GM23338 (cell line): ENCODE measurements around the gene B3GAT3. TPM values are rescaled to one million over a fixed set of nuclear protein-coding genes. Genes with fewer than 3 reads are reported as not detected.
A peak's percentile ranks its signal among the peaks of the same experiment; 100 is the strongest.

Source experiments
- ATAC-seq: fragments of 200-7000 bp; cut with Tn5 transposase; 3 replicates; pipeline ENCODE4 v1.9.1; 2020
- DNase-seq: peaks from one replicate; pipeline ENCODE4 v3.0.0-alpha.2; 2015; ENCODE audit warnings: low spot score
- H2AFZ ChIP-seq: fragments of 200-600 bp; sonication (generic); 2 replicates; pipeline ENCODE4 v1.8.0; 2016; ENCODE audit warnings: antibody characterized with exemption, mild to moderate bottlenecking, moderate library complexity
- H3F3A ChIP-seq: fragments of 200-600 bp; sonication (generic); replicated peaks from 2 replicates; pipeline ENCODE4 v1.8.0; 2017; ENCODE audit warnings: antibody characterized with exemption, mixed run types, low read depth
- H3K27ac ChIP-seq: fragments of 200-600 bp; sonication (generic); 2 replicates; pipeline ENCODE4 v1.6.1; 2016; ENCODE audit warnings: low read depth
- H3K27me3 ChIP-seq: fragments of 200-600 bp; sonication (generic); 2 replicates; pipeline ENCODE4 v1.8.0; 2016; ENCODE audit warnings: mild to moderate bottlenecking, mixed run types, moderate library complexity; ENCODE audit not compliant: insufficient read depth
- H3K36me3 ChIP-seq: fragments of 200-600 bp; sonication (generic); 2 replicates; pipeline ENCODE4 v1.8.0; 2016; ENCODE audit warnings: mild to moderate bottlenecking; ENCODE audit not compliant: insufficient read depth
- H3K4me1 ChIP-seq: fragments of 200-600 bp; sonication (generic); 2 replicates; pipeline ENCODE4 v1.8.0; 2016; ENCODE audit warnings: mild to moderate bottlenecking, moderate library complexity; ENCODE audit not compliant: insufficient read depth
- H3K4me2 ChIP-seq: fragments of 200-600 bp; sonication (generic); 2 replicates; pipeline ENCODE4 v1.7.1; 2017; ENCODE audit warnings: mixed run types
- H3K4me3 ChIP-seq: fragments of 200-600 bp; sonication (generic); 2 replicates; pipeline ENCODE4 v1.6.1; 2016; ENCODE audit warnings: mixed run types
- H3K79me2 ChIP-seq: fragments of 200-600 bp; sonication (generic); replicated peaks from 2 replicates; pipeline ENCODE4 v1.8.0; 2017; ENCODE audit warnings: mild to moderate bottlenecking; ENCODE audit not compliant: insufficient read depth
- H3K9me2 ChIP-seq: fragments of 200-600 bp; sonication (generic); 2 replicates; pipeline ENCODE4 v1.8.0; 2017; ENCODE audit not compliant: insufficient read depth
- H4K20me1 ChIP-seq: fragments of 200-600 bp; sonication (generic); replicated peaks from 2 replicates; pipeline ENCODE4 v1.8.0; 2017; ENCODE audit warnings: mild to moderate bottlenecking; ENCODE audit not compliant: insufficient read depth
- H3K27ac Mint-ChIP-seq: 2 replicates; pipeline ENCODE4 v1.8.0; 2020; ENCODE audit warnings: inconsistent platforms, mild to moderate bottlenecking, moderate library complexity, mixed read lengths
- H3K27me3 Mint-ChIP-seq: 3 replicates; pipeline ENCODE4 v1.8.0; 2022; ENCODE audit warnings: low read depth, mild to moderate bottlenecking, moderate library complexity, mixed read lengths, inconsistent platforms; ENCODE audit not compliant: insufficient read depth, poor library complexity
- H3K36me3 Mint-ChIP-seq: 3 replicates; pipeline ENCODE4 v1.8.0; 2021; ENCODE audit warnings: low read depth, mild to moderate bottlenecking, inconsistent platforms, moderate library complexity, mixed read lengths
- H3K4me1 Mint-ChIP-seq: 3 replicates; pipeline ENCODE4 v1.8.0; 2020; ENCODE audit warnings: mild to moderate bottlenecking, inconsistent platforms, mixed read lengths
- H3K4me3 Mint-ChIP-seq: 3 replicates; pipeline ENCODE4 v1.8.0; 2021; ENCODE audit warnings: moderate library complexity, mild to moderate bottlenecking, inconsistent platforms, mixed read lengths
- H3K9me3 Mint-ChIP-seq: 3 replicates; pipeline ENCODE4 v1.8.0; 2020; ENCODE audit warnings: moderate library complexity, mild to moderate bottlenecking, inconsistent platforms, mixed read lengths
- CREB1 ChIP-seq: fragments of 250-450 bp; sonication (Bioruptor Pico); IDR thresholded peaks from 2 replicates; pipeline ENCODE4 v1.5.0; 2020; ENCODE audit warnings: low read depth, mild to moderate bottlenecking, moderate library complexity
- EZH2 ChIP-seq: fragments of 200-600 bp; sonication (generic); IDR thresholded peaks from one replicate; pipeline ENCODE4 v1.8.0; 2017; ENCODE audit warnings: antibody characterized with exemption, mild to moderate bottlenecking, low read depth; ENCODE audit not compliant: unreplicated experiment
- EZH2phosphoT487 ChIP-seq: fragments of 200-600 bp; sonication (generic); IDR thresholded peaks from one replicate; pipeline ENCODE4 v1.8.1; 2018; ENCODE audit warnings: antibody characterized with exemption; ENCODE audit not compliant: unreplicated experiment
- JUNB ChIP-seq: IDR thresholded peaks from one replicate; pipeline ENCODE4 v1.6.1; 2016; ENCODE audit warnings: antibody characterized with exemption; ENCODE audit not compliant: unreplicated experiment
- NANOG ChIP-seq: IDR thresholded peaks from 2 replicates; pipeline ENCODE4 v1.6.1; 2016; ENCODE audit warnings: antibody characterized with exemption, borderline replicate concordance
- POLR2AphosphoS5 ChIP-seq: IDR thresholded peaks from 2 replicates; pipeline ENCODE4 v1.6.1; 2016; ENCODE audit warnings: antibody characterized with exemption, low read depth
- STAT1 ChIP-seq: IDR thresholded peaks from one replicate; pipeline ENCODE4 v1.6.1; 2016; ENCODE audit warnings: antibody characterized with exemption; ENCODE audit not compliant: unreplicated experiment
- ZNF114 ChIP-seq: fragments of 250-450 bp; sonication (Bioruptor Pico); IDR thresholded peaks from 2 replicates; pipeline ENCODE4 v1.5.0; 2020; ENCODE audit warnings: mild to moderate bottlenecking, moderate library complexity
- ZNF331 ChIP-seq: fragments of 250-450 bp; sonication (Bioruptor Pico); IDR thresholded peaks from 2 replicates; pipeline ENCODE4 v1.5.0; 2020; ENCODE audit warnings: low read depth, mild to moderate bottlenecking, moderate library complexity
- polyA plus RNA-seq: library from polyadenylated mRNA; unstranded; fragments of >200 nt; fragmentation: Nextera tagmentation; extraction: Ambion mirVana; gene quantifications from 2 replicates; pipeline ENCODE4 v1.2.1, GENCODE V29; 2016
- total RNA-seq: library from RNA; depleted of rRNA; stranded (reverse); fragments of >200 nt; shearing (Covaris generic); gene quantifications from 2 replicates; pipeline ENCODE4 v1.2.3, GENCODE V29; 2014
- TF ChIP-seq, protein P1 (sequence below): IDR thresholded peaks from 2 replicates; pipeline ENCODE4 v1.6.1; 2016; ENCODE audit warnings: antibody characterized with exemption
- TF ChIP-seq, protein P2 (sequence below): fragments of 250-450 bp; sonication (Bioruptor Pico); IDR thresholded peaks from 2 replicates; pipeline ENCODE4 v1.5.0; 2020; ENCODE audit warnings: mild to moderate bottlenecking, moderate library complexity
- TF ChIP-seq, protein P3 (sequence below): IDR thresholded peaks from one replicate; pipeline ENCODE4 v1.6.1; 2018; ENCODE audit warnings: antibody characterized with exemption; ENCODE audit not compliant: unreplicated experiment
- TF ChIP-seq, protein P4 (sequence below), 2 experiments: fragments of 200-600 bp in 1 of 2; sonication (generic) in 1 of 2; conservative IDR thresholded peaks; 2 replicates each; pipeline versions ENCODE4 v1.5.1 to v1.6.1; 2016 to 2017; ENCODE audit warnings: antibody characterized with exemption in 2 of 2, low read depth in 2 of 2, mild to moderate bottlenecking in 2 of 2, moderate library complexity in 1 of 2

The B3GAT3 gene
- total and polyA plus RNA-seq, 2 experiments from 2014 or later = 16.4 to 18.4 TPM

DNA sequence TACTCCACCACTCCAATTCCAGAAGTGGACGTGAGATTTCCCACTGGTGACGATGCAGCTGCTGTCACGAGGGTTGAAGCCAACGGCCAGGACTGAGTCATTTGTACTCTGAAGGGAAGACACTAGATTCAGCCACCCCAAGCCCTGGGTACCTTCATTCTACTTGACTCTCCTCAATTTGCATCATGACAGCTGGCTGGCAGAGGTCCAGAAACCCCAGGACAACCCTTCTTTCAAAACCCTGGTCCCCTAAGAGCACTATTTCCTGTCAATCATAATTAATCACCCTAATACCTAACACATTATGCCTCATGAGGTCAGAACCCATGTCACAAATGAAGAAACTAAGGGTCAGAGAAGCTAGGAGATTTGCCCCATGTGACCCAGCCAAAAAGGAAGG is 14.1 kb downstream of the B3GAT3 start:
- Mint-ChIP-seq H3K9me3 (peaks cover 4% of the 10 kb centered on the region; the same call in 2 of the 3 replicates), H3K27ac (no peak overlapping the region), H3K4me3 (no peak overlapping the region), H3K36me3 (peaks cover 11% of the 10 kb centered on the region; the same call in 2 of the 3 replicates), H3K27me3 (peaks cover 38% of the 10 kb centered on the region), H3K4me1 (peaks cover 62% of the 10 kb centered on the region)
- Histone ChIP-seq H3K4me2 (no peak overlapping the region), H3K79me2 (no peaks in the 10 kb centered on the region), H3K4me3 (no peak overlapping the region), H3F3A (peaks cover 25% of the 10 kb centered on the region), H4K20me1 (0 out of 2 replicates have a peak, but pooled peaks cover 6% of the 10 kb centered on the region), H3K27ac (peak overlapping the region; percentile 7; the same call in 1 of the 2 replicates), H3K36me3 (no peaks in the 10 kb centered on the region), H3K27me3 (peaks cover 34% of the 10 kb centered on the region), H3K9me2 (no peaks in the 10 kb centered on the region), H2AFZ (no peak overlapping the region), H3K4me1 (peaks cover 16% of the 10 kb centered on the region; the same call in 1 of the 2 replicates)
- no peak for TF ChIP-seq EZH2
- no peak for TF ChIP-seq EZH2phosphoT487
- no peak for TF ChIP-seq STAT1
- TF ChIP-seq, protein P1, sequence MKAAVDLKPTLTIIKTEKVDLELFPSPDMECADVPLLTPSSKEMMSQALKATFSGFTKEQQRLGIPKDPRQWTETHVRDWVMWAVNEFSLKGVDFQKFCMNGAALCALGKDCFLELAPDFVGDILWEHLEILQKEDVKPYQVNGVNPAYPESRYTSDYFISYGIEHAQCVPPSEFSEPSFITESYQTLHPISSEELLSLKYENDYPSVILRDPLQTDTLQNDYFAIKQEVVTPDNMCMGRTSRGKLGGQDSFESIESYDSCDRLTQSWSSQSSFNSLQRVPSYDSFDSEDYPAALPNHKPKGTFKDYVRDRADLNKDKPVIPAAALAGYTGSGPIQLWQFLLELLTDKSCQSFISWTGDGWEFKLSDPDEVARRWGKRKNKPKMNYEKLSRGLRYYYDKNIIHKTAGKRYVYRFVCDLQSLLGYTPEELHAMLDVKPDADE = no peak
- TF ChIP-seq, protein P2, sequence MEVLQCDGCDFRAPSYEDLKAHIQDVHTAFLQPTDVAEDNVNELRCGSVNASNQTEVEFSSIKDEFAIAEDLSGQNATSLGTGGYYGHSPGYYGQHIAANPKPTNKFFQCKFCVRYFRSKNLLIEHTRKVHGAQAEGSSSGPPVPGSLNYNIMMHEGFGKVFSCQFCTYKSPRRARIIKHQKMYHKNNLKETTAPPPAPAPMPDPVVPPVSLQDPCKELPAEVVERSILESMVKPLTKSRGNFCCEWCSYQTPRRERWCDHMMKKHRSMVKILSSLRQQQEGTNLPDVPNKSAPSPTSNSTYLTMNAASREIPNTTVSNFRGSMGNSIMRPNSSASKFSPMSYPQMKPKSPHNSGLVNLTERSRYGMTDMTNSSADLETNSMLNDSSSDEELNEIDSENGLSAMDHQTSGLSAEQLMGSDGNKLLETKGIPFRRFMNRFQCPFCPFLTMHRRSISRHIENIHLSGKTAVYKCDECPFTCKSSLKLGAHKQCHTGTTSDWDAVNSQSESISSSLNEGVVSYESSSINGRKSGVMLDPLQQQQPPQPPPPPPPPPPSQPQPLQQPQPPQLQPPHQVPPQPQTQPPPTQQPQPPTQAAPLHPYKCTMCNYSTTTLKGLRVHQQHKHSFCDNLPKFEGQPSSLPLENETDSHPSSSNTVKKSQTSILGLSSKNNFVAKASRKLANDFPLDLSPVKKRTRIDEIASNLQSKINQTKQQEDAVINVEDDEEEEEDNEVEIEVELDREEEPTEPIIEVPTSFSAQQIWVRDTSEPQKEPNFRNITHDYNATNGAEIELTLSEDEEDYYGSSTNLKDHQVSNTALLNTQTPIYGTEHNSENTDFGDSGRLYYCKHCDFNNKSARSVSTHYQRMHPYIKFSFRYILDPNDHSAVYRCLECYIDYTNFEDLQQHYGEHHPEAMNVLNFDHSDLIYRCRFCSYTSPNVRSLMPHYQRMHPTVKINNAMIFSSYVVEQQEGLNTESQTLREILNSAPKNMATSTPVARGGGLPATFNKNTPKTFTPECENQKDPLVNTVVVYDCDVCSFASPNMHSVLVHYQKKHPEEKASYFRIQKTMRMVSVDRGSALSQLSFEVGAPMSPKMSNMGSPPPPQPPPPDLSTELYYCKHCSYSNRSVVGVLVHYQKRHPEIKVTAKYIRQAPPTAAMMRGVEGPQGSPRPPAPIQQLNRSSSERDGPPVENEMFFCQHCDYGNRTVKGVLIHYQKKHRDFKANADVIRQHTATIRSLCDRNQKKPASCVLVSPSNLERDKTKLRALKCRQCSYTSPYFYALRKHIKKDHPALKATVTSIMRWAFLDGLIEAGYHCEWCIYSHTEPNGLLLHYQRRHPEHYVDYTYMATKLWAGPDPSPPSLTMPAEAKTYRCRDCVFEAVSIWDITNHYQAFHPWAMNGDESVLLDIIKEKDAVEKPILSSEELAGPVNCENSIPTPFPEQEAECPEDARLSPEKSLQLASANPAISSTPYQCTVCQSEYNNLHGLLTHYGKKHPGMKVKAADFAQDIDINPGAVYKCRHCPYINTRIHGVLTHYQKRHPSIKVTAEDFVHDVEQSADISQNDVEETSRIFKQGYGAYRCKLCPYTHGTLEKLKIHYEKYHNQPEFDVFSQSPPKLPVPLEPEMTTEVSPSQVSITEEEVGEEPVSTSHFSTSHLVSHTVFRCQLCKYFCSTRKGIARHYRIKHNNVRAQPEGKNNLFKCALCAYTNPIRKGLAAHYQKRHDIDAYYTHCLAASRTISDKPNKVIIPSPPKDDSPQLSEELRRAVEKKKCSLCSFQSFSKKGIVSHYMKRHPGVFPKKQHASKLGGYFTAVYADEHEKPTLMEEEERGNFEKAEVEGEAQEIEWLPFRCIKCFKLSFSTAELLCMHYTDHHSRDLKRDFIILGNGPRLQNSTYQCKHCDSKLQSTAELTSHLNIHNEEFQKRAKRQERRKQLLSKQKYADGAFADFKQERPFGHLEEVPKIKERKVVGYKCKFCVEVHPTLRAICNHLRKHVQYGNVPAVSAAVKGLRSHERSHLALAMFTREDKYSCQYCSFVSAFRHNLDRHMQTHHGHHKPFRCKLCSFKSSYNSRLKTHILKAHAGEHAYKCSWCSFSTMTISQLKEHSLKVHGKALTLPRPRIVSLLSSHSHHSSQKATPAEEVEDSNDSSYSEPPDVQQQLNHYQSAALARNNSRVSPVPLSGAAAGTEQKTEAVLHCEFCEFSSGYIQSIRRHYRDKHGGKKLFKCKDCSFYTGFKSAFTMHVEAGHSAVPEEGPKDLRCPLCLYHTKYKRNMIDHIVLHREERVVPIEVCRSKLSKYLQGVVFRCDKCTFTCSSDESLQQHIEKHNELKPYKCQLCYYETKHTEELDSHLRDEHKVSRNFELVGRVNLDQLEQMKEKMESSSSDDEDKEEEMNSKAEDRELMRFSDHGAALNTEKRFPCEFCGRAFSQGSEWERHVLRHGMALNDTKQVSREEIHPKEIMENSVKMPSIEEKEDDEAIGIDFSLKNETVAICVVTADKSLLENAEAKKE = no peak
- no peak for TF ChIP-seq POLR2AphosphoS5
- no peak for TF ChIP-seq ZNF331
- TF ChIP-seq NANOG = no peak
- TF ChIP-seq CREB1 (CRISPR knock-in tag) = no peak
- TF ChIP-seq, protein P3, sequence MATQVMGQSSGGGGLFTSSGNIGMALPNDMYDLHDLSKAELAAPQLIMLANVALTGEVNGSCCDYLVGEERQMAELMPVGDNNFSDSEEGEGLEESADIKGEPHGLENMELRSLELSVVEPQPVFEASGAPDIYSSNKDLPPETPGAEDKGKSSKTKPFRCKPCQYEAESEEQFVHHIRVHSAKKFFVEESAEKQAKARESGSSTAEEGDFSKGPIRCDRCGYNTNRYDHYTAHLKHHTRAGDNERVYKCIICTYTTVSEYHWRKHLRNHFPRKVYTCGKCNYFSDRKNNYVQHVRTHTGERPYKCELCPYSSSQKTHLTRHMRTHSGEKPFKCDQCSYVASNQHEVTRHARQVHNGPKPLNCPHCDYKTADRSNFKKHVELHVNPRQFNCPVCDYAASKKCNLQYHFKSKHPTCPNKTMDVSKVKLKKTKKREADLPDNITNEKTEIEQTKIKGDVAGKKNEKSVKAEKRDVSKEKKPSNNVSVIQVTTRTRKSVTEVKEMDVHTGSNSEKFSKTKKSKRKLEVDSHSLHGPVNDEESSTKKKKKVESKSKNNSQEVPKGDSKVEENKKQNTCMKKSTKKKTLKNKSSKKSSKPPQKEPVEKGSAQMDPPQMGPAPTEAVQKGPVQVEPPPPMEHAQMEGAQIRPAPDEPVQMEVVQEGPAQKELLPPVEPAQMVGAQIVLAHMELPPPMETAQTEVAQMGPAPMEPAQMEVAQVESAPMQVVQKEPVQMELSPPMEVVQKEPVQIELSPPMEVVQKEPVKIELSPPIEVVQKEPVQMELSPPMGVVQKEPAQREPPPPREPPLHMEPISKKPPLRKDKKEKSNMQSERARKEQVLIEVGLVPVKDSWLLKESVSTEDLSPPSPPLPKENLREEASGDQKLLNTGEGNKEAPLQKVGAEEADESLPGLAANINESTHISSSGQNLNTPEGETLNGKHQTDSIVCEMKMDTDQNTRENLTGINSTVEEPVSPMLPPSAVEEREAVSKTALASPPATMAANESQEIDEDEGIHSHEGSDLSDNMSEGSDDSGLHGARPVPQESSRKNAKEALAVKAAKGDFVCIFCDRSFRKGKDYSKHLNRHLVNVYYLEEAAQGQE = no peak
- TF ChIP-seq, protein P4, sequence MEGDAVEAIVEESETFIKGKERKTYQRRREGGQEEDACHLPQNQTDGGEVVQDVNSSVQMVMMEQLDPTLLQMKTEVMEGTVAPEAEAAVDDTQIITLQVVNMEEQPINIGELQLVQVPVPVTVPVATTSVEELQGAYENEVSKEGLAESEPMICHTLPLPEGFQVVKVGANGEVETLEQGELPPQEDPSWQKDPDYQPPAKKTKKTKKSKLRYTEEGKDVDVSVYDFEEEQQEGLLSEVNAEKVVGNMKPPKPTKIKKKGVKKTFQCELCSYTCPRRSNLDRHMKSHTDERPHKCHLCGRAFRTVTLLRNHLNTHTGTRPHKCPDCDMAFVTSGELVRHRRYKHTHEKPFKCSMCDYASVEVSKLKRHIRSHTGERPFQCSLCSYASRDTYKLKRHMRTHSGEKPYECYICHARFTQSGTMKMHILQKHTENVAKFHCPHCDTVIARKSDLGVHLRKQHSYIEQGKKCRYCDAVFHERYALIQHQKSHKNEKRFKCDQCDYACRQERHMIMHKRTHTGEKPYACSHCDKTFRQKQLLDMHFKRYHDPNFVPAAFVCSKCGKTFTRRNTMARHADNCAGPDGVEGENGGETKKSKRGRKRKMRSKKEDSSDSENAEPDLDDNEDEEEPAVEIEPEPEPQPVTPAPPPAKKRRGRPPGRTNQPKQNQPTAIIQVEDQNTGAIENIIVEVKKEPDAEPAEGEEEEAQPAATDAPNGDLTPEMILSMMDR (conservative IDR thresholded peaks at IDR 0.05; ENCODE audit: low read depth in 2 of 2) = no peak
- no peak for TF ChIP-seq JUNB
- TF ChIP-seq ZNF114 = no peak
- no peak for ATAC-seq
- DNase-seq = no peak
